Neural progenitor cell (in vitro differentiated cells): ENCODE data around the gene SPDL1.

Experiments
- EZH2 ChIP-seq: fragments of 200-600 bp; sonication (generic); IDR thresholded peaks from 2 replicates; pipeline ENCODE4 v1.6.1; 2017; ENCODE audit warnings: antibody characterized with exemption, mild to moderate bottlenecking, moderate library complexity
- EZH2phosphoT487 ChIP-seq: fragments of 200-600 bp; sonication (generic); IDR thresholded peaks from 2 replicates; pipeline ENCODE4 v1.6.1; 2017; ENCODE audit warnings: antibody characterized with exemption
- TF ChIP-seq, protein P1 (sequence below): fragments of 200-600 bp; sonication (generic); IDR thresholded peaks from 2 replicates; pipeline ENCODE4 v1.5.1; 2017; ENCODE audit warnings: antibody characterized with exemption, mild to moderate bottlenecking

DNA sequence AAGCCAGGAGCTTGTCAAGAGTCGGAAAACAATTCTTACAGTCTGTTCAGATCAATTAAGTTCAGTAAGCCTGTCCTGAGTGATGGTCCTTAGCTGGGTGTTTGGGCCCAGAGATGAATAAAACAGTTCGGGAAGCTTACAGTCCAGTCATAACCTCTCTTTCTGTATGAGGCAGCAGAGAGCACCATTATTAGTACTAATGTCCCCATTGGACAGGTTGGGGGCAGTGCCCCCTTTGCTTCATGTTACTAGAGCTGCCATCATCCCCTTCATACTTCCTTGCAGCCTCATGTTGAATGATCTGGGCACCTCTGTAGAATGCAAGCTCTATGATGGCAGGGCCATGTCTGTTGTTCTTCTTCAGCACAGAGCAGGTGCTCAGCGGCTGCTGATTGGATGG, 63.3 kb downstream of the SPDL1 start:
- no peak for TF ChIP-seq EZH2
- TF ChIP-seq, protein P1, sequence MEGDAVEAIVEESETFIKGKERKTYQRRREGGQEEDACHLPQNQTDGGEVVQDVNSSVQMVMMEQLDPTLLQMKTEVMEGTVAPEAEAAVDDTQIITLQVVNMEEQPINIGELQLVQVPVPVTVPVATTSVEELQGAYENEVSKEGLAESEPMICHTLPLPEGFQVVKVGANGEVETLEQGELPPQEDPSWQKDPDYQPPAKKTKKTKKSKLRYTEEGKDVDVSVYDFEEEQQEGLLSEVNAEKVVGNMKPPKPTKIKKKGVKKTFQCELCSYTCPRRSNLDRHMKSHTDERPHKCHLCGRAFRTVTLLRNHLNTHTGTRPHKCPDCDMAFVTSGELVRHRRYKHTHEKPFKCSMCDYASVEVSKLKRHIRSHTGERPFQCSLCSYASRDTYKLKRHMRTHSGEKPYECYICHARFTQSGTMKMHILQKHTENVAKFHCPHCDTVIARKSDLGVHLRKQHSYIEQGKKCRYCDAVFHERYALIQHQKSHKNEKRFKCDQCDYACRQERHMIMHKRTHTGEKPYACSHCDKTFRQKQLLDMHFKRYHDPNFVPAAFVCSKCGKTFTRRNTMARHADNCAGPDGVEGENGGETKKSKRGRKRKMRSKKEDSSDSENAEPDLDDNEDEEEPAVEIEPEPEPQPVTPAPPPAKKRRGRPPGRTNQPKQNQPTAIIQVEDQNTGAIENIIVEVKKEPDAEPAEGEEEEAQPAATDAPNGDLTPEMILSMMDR: no peak
- TF ChIP-seq EZH2phosphoT487: no peak
